Neural cell (in vitro differentiated cells): Measurements from ENCODE around the gene KCNE3. TPM values are rescaled to one million over a fixed set of nuclear protein-coding genes. Genes with fewer than 3 reads are reported as not detected.

Source experiments
- H2AFZ ChIP-seq: fragments of 200-600, 300-800 bp; sonication (generic), shearing (Covaris generic); 2 replicates; pipeline ENCODE4 v1.6.0; 2014; ENCODE audit warnings: low read depth, mild to moderate bottlenecking, antibody characterized with exemption, low read length, moderate library complexity
- H3F3A ChIP-seq: fragments of 200-600 bp; shearing (Covaris generic); 2 replicates; pipeline ENCODE4 v1.6.1; 2016; ENCODE audit warnings: mild to moderate bottlenecking, moderate library complexity, mixed read lengths, antibody characterized with exemption, low read length; ENCODE audit not compliant: insufficient read depth, poor library complexity, severe bottlenecking
- H3K27ac ChIP-seq: fragments of 200-600, 300-800 bp; sonication (generic), shearing (Covaris generic); 2 replicates; pipeline ENCODE4 v1.5.1; 2014; ENCODE audit warnings: mild to moderate bottlenecking, low read length, moderate library complexity
- H3K27me3 ChIP-seq: fragments of 300-800, 200-600 bp; sonication (generic), shearing (Covaris generic); 2 replicates; pipeline ENCODE4 v1.6.0; 2014; ENCODE audit warnings: mild to moderate bottlenecking, low read depth, low read length, moderate library complexity; ENCODE audit not compliant: insufficient read depth
- H3K36me3 ChIP-seq: fragments of 300-800, 200-600 bp; sonication (generic), shearing (Covaris generic); 2 replicates; pipeline ENCODE4 v1.5.1; 2014; ENCODE audit warnings: mild to moderate bottlenecking, antibody characterized with exemption, low read length, moderate library complexity; ENCODE audit not compliant: insufficient read depth
- H3K4me2 ChIP-seq: fragments of 300-800, 200-600 bp; sonication (generic), shearing (Covaris generic); 2 replicates; pipeline ENCODE4 v1.6.0; 2014; ENCODE audit warnings: mild to moderate bottlenecking, low read length
- H3K4me3 ChIP-seq: fragments of 300-800, 200-600 bp; sonication (generic), shearing (Covaris generic); 2 replicates; pipeline ENCODE4 v1.5.1; 2014; ENCODE audit warnings: mild to moderate bottlenecking, low read length, moderate library complexity
- H3K79me2 ChIP-seq: fragments of 200-600 bp; shearing (Covaris generic); replicated peaks from 2 replicates; pipeline ENCODE4 v1.6.0; 2014; ENCODE audit warnings: mild to moderate bottlenecking, low read length, moderate library complexity; ENCODE audit not compliant: insufficient read depth
- H3K9ac ChIP-seq: fragments of 300-800, 200-600 bp; sonication (generic), shearing (Covaris generic); 2 replicates; pipeline ENCODE4 v1.6.1; 2016; ENCODE audit warnings: mild to moderate bottlenecking, low read length, mixed read lengths
- H3K9me2 ChIP-seq: fragments of 200-600 bp; shearing (Covaris generic); 2 replicates; pipeline ENCODE4 v1.6.1; 2016; ENCODE audit warnings: mild to moderate bottlenecking, low read length, mixed read lengths; ENCODE audit not compliant: insufficient read depth
- H3K9me3 ChIP-seq: fragments of 200-600, 300-800 bp; sonication (generic), shearing (Covaris generic); 2 replicates; pipeline ENCODE4 v1.6.1; 2016; ENCODE audit warnings: mild to moderate bottlenecking, mixed run types, low read length, moderate library complexity, mixed read lengths
- H4K20me1 ChIP-seq: fragments of 200-600 bp; shearing (Covaris generic); 2 replicates; pipeline ENCODE4 v1.6.1; 2016; ENCODE audit warnings: mild to moderate bottlenecking, mixed run types; ENCODE audit not compliant: insufficient read depth
- CTCF ChIP-seq: fragments of 450-650 bp; IDR thresholded peaks from 2 replicates; pipeline ENCODE4 v1.5.1; 2014; ENCODE audit warnings: antibody characterized with exemption, mild to moderate bottlenecking, moderate library complexity; ENCODE audit not compliant: poor library complexity, severe bottlenecking
- EP300 ChIP-seq: fragments of 450-650 bp; conservative IDR thresholded peaks from 2 replicates; pipeline ENCODE4 v1.6.1; 2014; ENCODE audit warnings: antibody characterized with exemption, mild to moderate bottlenecking, moderate library complexity; ENCODE audit not compliant: poor library complexity, severe bottlenecking
- EZH2 ChIP-seq: fragments of 200-600, 300-800 bp; shearing (Covaris generic), sonication (generic); IDR thresholded peaks from 2 replicates; pipeline ENCODE4 v1.6.1; 2014; ENCODE audit warnings: antibody characterized with exemption, low read length, borderline replicate concordance, mild to moderate bottlenecking; ENCODE audit not compliant: insufficient read depth, poor library complexity, severe bottlenecking
- MXI1 ChIP-seq: fragments of 450-650 bp; conservative IDR thresholded peaks from 2 replicates; pipeline ENCODE4 v1.6.1; 2014; ENCODE audit warnings: antibody characterized with exemption, mild to moderate bottlenecking; ENCODE audit not compliant: poor library complexity, severe bottlenecking
- POLR2AphosphoS5 ChIP-seq: IDR thresholded peaks from 2 replicates; pipeline ENCODE4 v1.6.1; 2012
- RAD21 ChIP-seq: fragments of 450-650 bp; conservative IDR thresholded peaks from 2 replicates; pipeline ENCODE4 v1.6.1; 2014; ENCODE audit warnings: antibody characterized with exemption, mild to moderate bottlenecking, moderate library complexity
- REST ChIP-seq: IDR thresholded peaks from 2 replicates; pipeline ENCODE4 v1.6.1; 2012; ENCODE audit warnings: borderline replicate concordance
- SMC3 ChIP-seq: fragments of 450-650 bp; conservative IDR thresholded peaks from 2 replicates; pipeline ENCODE4 v1.6.1; 2014; ENCODE audit warnings: antibody characterized with exemption, mild to moderate bottlenecking, moderate library complexity; ENCODE audit not compliant: poor library complexity
- TAF1 ChIP-seq: IDR thresholded peaks from 2 replicates; pipeline ENCODE4 v1.6.1; 2012; ENCODE audit warnings: low read depth
- polyA plus RNA-seq: library from polyadenylated mRNA; depleted of rRNA; stranded (reverse); fragments of >200 nt; gene quantifications from 2 replicates; pipeline ENCODE4 v1.2.3, GENCODE V29; 2014

KCNE3 gene
- polyA plus RNA-seq, 1 donor from 2014 or later: not detected

- Histone ChIP-seq H3F3A (no peaks in the 10 kb centered on the region), H3K9me2 (no peaks in the 10 kb centered on the region), H3K27ac (no peak overlapping the region), H3K27me3 (no peaks in the 10 kb centered on the region), H3K79me2 (no peaks in the 10 kb centered on the region), H3K36me3 (no peaks in the 10 kb centered on the region), H4K20me1 (no peaks in the 10 kb centered on the region), H3K4me3 (no peak overlapping the region), H2AFZ (no peak overlapping the region), H3K4me2 (no peak overlapping the region), H3K9ac (no peak overlapping the region), H3K9me3 (no peaks in the 10 kb centered on the region)
- TF ChIP-seq REST: no peak
- no peak for TF ChIP-seq RAD21
- TF ChIP-seq TAF1: no peak
- no peak for TF ChIP-seq SMC3
- TF ChIP-seq CTCF: no peak
- no peak for TF ChIP-seq EZH2
- TF ChIP-seq MXI1: no peak
- no peak for TF ChIP-seq EP300
- no peak for TF ChIP-seq POLR2AphosphoS5
These were observed 48.8 kb downstream of the KCNE3 start for GRCh38 chr11:74418509-74418895.

DNA sequence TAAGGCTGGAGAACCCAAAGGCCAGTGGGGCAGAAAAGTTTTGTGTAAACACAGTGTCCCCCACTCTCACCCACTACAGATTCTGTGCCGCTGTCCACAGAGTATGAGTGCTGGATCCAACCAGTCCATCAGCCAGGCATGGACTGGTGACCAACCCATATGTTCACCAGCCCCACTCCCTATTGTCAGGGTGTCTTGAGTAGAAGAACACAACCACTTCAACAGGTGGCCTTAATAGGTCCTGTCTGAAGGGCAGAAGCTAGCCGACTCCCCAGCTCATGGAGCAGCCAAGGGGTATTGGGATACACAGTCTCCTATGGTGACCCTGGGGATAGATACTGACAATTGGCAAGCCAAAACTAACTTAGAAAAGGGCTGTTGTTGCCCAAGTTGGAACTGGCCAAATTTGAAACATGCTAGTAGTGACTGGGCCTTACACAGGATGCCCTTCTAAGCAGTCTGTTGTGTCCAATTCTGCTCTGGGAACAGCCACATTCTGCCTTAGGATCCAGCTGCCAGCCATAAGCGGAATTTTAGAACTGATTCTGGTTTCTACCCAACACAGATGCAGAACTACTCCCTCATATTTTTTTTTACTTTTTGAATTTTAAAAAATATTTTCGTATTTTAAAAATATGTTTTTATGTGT, 49.4 kb downstream of the KCNE3 start:
- Histone ChIP-seq H3K27me3 (no peaks in the 10 kb centered on the region), H3K4me2 (no peak overlapping the region), H2AFZ (no peak overlapping the region), H4K20me1 (no peaks in the 10 kb centered on the region), H3K36me3 (no peaks in the 10 kb centered on the region), H3K9me2 (no peaks in the 10 kb centered on the region), H3F3A (no peaks in the 10 kb centered on the region), H3K79me2 (no peaks in the 10 kb centered on the region), H3K4me3 (no peak overlapping the region), H3K9ac (no peak overlapping the region), H3K9me3 (no peaks in the 10 kb centered on the region), H3K27ac (no peak overlapping the region)
- TF ChIP-seq EZH2 (no peak), TAF1 (no peak), RAD21 (no peak), CTCF (no peak), EP300 (no peak), REST (no peak), MXI1 (no peak), POLR2AphosphoS5 (no peak), SMC3 (no peak)
